T-helper 2 cell treated with Interferon-gamma antibody and Interleukin-4, amounts not matched to agents 5 μg/mL and 100 μg/mL, for 36 hours (primary cell): ENCODE results near the gene MAP3K1.
A peak's percentile ranks its signal among the peaks of the same experiment; 100 is the strongest.
"Not testable (repeated sequence)": the region's sequence is repeated elsewhere in the genome, so short reads cannot be mapped to it uniquely, and the experiment has no call there.

Experiments
- DNase-seq: peaks from one replicate; pipeline ENCODE4 v3.0.0; 2021; ENCODE audit warnings: low spot score
- H3K27ac Mint-ChIP-seq: one replicate; pipeline ENCODE4 v1.8.0; 2021; ENCODE audit warnings: mild to moderate bottlenecking, mixed read lengths
- H3K27me3 Mint-ChIP-seq: one replicate; pipeline ENCODE4 v1.8.0; 2021; ENCODE audit warnings: low read depth, mixed read lengths
- H3K36me3 Mint-ChIP-seq: one replicate; pipeline ENCODE4 v1.8.0; 2021; ENCODE audit warnings: low read depth, mixed read lengths
- H3K4me1 Mint-ChIP-seq: one replicate; pipeline ENCODE4 v1.8.0; 2021; ENCODE audit warnings: low read depth, mixed read lengths
- H3K4me3 Mint-ChIP-seq: one replicate; pipeline ENCODE4 v1.8.0; 2022; ENCODE audit warnings: mild to moderate bottlenecking, moderate library complexity, mixed read lengths
- H3K9me3 Mint-ChIP-seq: one replicate; pipeline ENCODE4 v1.8.0; 2021; ENCODE audit warnings: mixed read lengths

The MAP3K1 gene

DNA sequence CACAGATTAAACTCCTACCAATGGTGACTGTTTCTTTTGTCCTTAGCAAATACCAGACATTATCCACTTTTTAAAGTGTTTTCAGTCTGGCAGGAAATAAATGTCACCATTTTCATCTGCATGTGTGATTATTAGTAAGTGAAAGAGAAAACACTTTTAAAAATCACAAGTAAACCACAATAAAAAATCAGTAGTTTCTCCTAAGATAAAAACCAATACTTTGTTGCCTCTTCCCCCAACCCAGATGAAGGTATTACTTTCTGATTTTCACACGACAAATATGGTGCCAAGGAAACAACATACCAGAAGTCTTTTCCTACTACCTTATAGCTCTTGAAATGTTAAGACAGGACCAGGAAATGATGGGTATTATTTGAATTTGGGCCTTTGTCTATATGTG is 11.5 kb upstream of the MAP3K1 start:
- Mint-ChIP-seq H3K27ac (no peak overlapping the region), H3K36me3 (no peaks in the 10 kb centered on the region), H3K4me3 (no peak overlapping the region), H3K27me3 (peaks cover 20% of the 10 kb centered on the region), H3K4me1 (peaks cover 17% of the 10 kb centered on the region), H3K9me3 (no peaks in the 10 kb centered on the region)
- no peak for DNase-seq

GRCh38 chr5:56807679-56808078 is 7.7 kb upstream of the MAP3K1 start:
- H3K4me3 Mint-ChIP-seq: no peak overlapping the region
- H3K27ac Mint-ChIP-seq: no peak overlapping the region
- DNase-seq: no peak
- no peaks in the 10 kb centered on the region for H3K36me3 Mint-ChIP-seq
- no peaks in the 10 kb centered on the region for H3K9me3 Mint-ChIP-seq
- no peaks in the 10 kb centered on the region for H3K27me3 Mint-ChIP-seq
- H3K4me1 Mint-ChIP-seq: peaks cover 21% of the 10 kb centered on the region

- no peak for DNase-seq
- Mint-ChIP-seq H3K27me3 (peaks cover under 1% of the 10 kb centered on the region), H3K4me3 (no peak overlapping the region), H3K27ac (no peak overlapping the region), H3K36me3 (no peaks in the 10 kb centered on the region), H3K9me3 (no peaks in the 10 kb centered on the region), H3K4me1 (peaks cover 25% of the 10 kb centered on the region)
Measured at GRCh38 chr5:56808211-56808610, 7.1 kb upstream of the MAP3K1 start.

DNA sequence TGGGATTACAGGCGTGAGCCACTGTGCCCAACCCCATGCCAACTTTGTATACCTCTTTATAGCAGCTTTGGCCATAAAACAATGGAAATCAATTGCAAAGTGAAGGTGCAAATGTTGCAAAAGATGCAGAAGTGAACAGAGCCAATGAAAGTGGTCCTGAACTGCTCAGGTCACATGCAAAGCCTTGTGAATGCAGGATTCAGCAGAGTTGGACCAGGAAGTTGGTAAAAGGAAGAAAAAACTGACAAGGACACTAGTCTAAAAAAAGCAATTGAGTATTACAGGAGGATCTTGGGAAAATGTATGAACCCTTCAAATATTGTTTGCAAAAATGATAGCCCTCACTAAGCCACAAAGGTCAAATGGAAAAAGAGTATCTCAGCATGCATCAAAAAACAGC is 4.5 kb upstream of the MAP3K1 start:
- H3K4me3 Mint-ChIP-seq: no peak overlapping the region
- H3K27ac Mint-ChIP-seq: no peak overlapping the region
- no peak for DNase-seq
- H3K36me3 Mint-ChIP-seq: peaks cover 3% of the 10 kb centered on the region
- peaks cover 22% of the 10 kb centered on the region for H3K4me1 Mint-ChIP-seq
- no peaks in the 10 kb centered on the region for H3K9me3 Mint-ChIP-seq
- peaks cover 2% of the 10 kb centered on the region for H3K27me3 Mint-ChIP-seq

DNA sequence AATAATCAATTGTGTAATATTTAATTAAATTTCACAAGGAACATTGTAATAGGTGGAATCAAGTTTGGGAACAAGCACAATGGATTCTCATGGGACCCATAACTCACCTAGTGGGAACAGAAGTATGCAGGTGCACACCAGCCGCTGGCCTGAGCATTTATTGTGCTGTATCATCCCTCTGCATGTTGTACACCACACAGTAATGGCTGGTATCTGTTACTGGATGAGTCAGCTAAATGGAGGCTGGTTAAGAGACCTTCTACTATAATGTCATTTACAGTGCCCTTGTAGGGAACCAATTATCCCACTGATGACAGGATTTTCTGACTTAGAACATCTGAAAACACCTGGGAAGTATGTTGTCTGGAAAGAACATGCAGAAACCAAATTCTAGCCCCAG is 3.2 kb upstream of the MAP3K1 start:
- no peak for DNase-seq
- Mint-ChIP-seq H3K36me3 (peaks cover 8% of the 10 kb centered on the region), H3K4me1 (peaks cover 23% of the 10 kb centered on the region), H3K4me3 (no peak overlapping the region), H3K27ac (no peak overlapping the region), H3K27me3 (peaks cover 2% of the 10 kb centered on the region), H3K9me3 (no peaks in the 10 kb centered on the region)

GRCh38 chr5:56813302-56813701 is 2.0 kb upstream of the MAP3K1 start:
- Mint-ChIP-seq H3K27ac (peak overlapping the region; percentile 50), H3K27me3 (peaks cover 2% of the 10 kb centered on the region), H3K4me3 (peak overlapping the region; percentile 90), H3K9me3 (no peaks in the 10 kb centered on the region), H3K36me3 (peaks cover 12% of the 10 kb centered on the region), H3K4me1 (peaks cover 27% of the 10 kb centered on the region)
- no peak for DNase-seq

- H3K27ac Mint-ChIP-seq: peak overlapping the region; percentile 87
- H3K36me3 Mint-ChIP-seq: peaks cover 12% of the 10 kb centered on the region
- H3K4me1 Mint-ChIP-seq: peaks cover 34% of the 10 kb centered on the region
- no peaks in the 10 kb centered on the region for H3K9me3 Mint-ChIP-seq
- no peak for DNase-seq
- peak overlapping the region; percentile 90 for H3K4me3 Mint-ChIP-seq
- H3K27me3 Mint-ChIP-seq: peaks cover 2% of the 10 kb centered on the region
Measured at GRCh38 chr5:56814361-56814962, 887 bp upstream of the MAP3K1 start.

DNA sequence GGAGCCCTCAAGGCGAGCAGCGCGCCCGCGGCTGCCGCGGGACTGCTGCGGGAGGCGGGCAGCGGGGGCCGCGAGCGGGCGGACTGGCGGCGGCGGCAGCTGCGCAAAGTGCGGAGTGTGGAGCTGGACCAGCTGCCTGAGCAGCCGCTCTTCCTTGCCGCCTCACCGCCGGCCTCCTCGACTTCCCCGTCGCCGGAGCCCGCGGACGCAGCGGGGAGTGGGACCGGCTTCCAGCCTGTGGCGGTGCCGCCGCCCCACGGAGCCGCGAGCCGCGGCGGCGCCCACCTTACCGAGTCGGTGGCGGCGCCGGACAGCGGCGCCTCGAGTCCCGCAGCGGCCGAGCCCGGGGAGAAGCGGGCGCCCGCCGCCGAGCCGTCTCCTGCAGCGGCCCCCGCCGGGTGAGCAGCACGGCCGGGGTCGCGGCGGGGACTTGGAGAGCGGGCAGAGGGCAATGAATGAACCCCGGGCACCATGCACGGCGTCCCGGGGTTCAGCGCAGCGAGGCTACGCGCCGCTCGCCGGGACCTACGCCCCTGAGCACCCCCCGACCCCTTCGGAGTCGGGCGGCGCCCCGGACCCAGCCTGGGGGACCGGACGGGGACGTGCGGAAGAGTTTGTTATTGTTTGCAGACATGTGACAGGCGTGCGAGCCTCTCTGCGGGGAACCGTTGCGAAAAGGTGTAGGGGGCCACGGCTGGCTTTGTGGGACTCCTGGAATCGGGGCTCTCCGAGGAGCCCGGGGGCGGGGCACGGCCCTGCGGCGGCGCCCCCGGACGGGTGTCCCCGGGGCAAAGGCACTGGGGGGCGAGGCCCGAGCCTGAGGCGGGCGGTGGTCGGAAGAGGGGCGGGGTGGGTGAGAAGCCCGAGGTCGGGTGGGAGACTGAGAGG is 553 bp downstream of the MAP3K1 start:
- peaks cover 2% of the 10 kb centered on the region for H3K27me3 Mint-ChIP-seq
- peaks cover 18% of the 10 kb centered on the region for H3K36me3 Mint-ChIP-seq
- H3K27ac Mint-ChIP-seq: peak overlapping the region; percentile 81
- no peaks in the 10 kb centered on the region for H3K9me3 Mint-ChIP-seq
- peak; percentile 46 for DNase-seq
- peak overlapping the region; percentile 86 for H3K4me3 Mint-ChIP-seq
- peaks cover 40% of the 10 kb centered on the region for H3K4me1 Mint-ChIP-seq

- H3K4me3 Mint-ChIP-seq: peak overlapping the region; percentile 86
- H3K4me1 Mint-ChIP-seq: peaks cover 43% of the 10 kb centered on the region
- H3K36me3 Mint-ChIP-seq: peaks cover 22% of the 10 kb centered on the region
- DNase-seq: peak; percentile 73
- peak overlapping the region; percentile 81 for H3K27ac Mint-ChIP-seq
- H3K27me3 Mint-ChIP-seq: peaks cover 2% of the 10 kb centered on the region
- H3K9me3 Mint-ChIP-seq: no peaks in the 10 kb centered on the region
Measured at GRCh38 chr5:56816546-56817081, 1.3 kb downstream of the MAP3K1 start.

DNA sequence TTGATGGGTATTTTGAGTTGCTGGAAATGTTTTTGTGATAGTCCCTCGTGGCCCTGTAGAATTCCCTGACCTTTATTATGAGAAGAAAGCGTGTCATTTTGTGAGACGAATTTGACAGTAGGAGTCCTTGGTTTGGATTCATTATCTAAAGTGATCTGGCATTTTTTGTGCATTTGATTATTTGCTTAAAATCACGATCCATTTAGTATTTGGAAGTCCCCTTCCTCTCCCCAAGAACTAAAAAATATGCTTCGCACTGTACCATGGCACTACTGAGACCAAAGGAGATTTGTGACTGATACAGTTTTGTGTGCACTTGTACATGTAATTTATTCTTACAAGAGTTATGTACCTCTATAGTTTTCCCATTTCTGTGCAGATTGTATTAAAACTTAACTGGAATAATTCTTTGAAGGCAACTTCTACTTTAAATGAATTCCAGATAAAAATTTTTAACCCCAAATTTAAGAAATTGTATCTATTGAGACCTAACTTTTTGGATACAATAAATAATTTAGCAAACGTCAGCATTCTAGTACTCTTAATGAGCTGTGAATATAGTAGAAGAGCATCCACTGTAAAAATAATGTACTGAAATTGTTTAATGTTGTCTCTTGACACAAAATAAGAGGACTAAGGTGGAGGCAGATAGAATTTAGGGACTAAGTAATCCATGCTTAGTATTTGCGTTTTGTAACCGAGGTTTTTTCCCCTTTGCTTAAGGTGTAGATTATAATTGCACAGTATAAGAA is 2.1 kb downstream of the MAP3K1 start:
- Mint-ChIP-seq H3K36me3 (peaks cover 23% of the 10 kb centered on the region), H3K27ac (peak overlapping the region; percentile 81), H3K9me3 (no peaks in the 10 kb centered on the region), H3K4me3 (peak overlapping the region; percentile 86), H3K4me1 (peaks cover 45% of the 10 kb centered on the region), H3K27me3 (peaks cover 2% of the 10 kb centered on the region)
- no peak for DNase-seq

GRCh38 chr5:56818450-56819037 is 3.2 kb downstream of the MAP3K1 start:
- Mint-ChIP-seq H3K27me3 (no peaks in the 10 kb centered on the region), H3K27ac (peak overlapping the region; percentile 32), H3K9me3 (no peaks in the 10 kb centered on the region), H3K4me3 (peak overlapping the region; percentile 70), H3K4me1 (peaks cover 48% of the 10 kb centered on the region), H3K36me3 (peaks cover 34% of the 10 kb centered on the region)
- DNase-seq: no peak

DNA sequence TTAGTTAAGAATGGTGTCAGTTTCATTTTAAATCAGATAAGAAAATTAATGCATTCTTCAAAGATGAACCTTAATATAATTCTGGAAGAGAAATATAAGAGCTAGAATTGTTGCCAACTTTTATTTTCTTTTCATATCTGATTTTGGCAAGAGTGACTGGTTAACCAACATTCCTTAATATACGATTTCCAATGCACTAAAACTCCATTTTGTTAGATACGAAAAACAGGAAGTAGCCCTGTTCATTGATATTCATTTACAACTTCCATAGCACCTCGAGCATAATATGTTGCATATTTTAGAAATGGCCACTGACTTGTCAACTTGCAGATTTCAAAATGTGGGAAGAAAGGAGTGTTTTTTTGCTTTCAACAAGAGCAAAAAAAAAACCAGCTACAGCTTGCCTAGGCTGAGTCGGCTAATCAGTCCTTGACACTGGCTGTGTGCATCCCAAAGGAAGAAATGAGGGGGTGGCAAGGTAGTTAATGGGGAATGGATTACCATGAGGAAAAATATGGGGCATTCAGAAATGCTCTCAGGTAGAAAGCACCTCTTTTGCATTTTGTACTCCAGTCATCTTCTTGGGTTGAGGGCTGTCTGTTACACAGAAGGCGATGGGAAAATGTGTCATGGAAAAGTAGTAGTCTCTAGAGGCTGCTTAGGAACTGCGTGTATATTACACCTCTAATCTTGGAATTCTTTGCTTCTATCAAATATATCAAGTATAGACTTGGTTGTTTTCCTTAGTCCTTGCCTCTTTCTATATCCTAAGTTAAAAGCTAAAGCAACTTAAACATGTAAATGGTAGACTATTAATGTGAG is 3.9 kb downstream of the MAP3K1 start:
- Mint-ChIP-seq H3K27ac (peak overlapping the region; percentile 32), H3K9me3 (no peaks in the 10 kb centered on the region), H3K27me3 (no peaks in the 10 kb centered on the region), H3K36me3 (peaks cover 35% of the 10 kb centered on the region), H3K4me1 (peaks cover 47% of the 10 kb centered on the region), H3K4me3 (peak overlapping the region; percentile 70)
- no peak for DNase-seq

DNA sequence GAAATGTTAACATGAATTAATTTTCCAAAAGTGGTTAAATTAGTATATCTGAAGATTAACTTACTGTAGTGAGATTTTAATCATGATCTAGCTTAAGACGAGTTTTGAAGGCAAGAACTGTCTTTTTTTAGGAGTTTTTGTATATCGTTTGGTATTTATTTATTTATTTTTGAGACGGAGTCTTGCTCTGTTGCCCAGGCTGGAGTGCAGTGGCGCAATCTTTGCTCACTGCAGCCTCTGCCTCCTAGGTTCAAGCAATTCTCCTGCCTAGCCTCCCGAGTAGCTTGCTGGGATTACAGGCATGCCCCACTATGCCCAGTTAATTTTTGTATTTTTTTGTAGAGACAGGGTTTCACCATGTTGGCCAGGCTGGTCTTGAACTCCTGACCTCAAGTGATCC is 6.5 kb downstream of the MAP3K1 start:
- DNase-seq, H3K27ac Mint-ChIP-seq, H3K9me3 Mint-ChIP-seq, H3K27me3 Mint-ChIP-seq, H3K4me3 Mint-ChIP-seq: not testable (repeated sequence)
- H3K36me3 Mint-ChIP-seq: peaks cover 40% of the 10 kb centered on the region
- H3K4me1 Mint-ChIP-seq: peaks cover 66% of the 10 kb centered on the region
